HEK293 (cell line): ENCODE results near the gene TMTC1.
A peak's percentile ranks its signal among the peaks of the same experiment; 100 is the strongest.

Experiments used
- CTCF ChIP-seq: fragments of 450-650 bp; formaldehyde crosslinking; IDR thresholded peaks from 2 replicates; pipeline ENCODE4 v1.5.1; 2016; ENCODE audit warnings: missing biosample characterization, missing genetic modification characterization
- INSM2 ChIP-seq: fragments of 450-650 bp; formaldehyde crosslinking; IDR thresholded peaks from 2 replicates; pipeline ENCODE4 v1.5.1; 2016; ENCODE audit warnings: missing biosample characterization, missing genetic modification characterization
- PATZ1 ChIP-seq: fragments of 450-650 bp; formaldehyde crosslinking; IDR thresholded peaks from 2 replicates; pipeline ENCODE4 v1.5.1; 2016; ENCODE audit warnings: missing biosample characterization, missing genetic modification characterization
- PRDM4 ChIP-seq: fragments of 450-650 bp; formaldehyde crosslinking; IDR thresholded peaks from 2 replicates; pipeline ENCODE4 v1.5.1; 2017; ENCODE audit warnings: missing biosample characterization, missing genetic modification characterization
- TSHZ1 ChIP-seq: fragments of 450-650 bp; formaldehyde crosslinking; IDR thresholded peaks from 2 replicates; pipeline ENCODE4 v1.5.1; 2016; ENCODE audit warnings: missing biosample characterization, missing genetic modification characterization, borderline replicate concordance
- WT1 ChIP-seq: fragments of 450-650 bp; formaldehyde crosslinking; IDR thresholded peaks from 2 replicates; pipeline ENCODE4 v1.5.1; 2016; ENCODE audit warnings: missing biosample characterization, missing genetic modification characterization
- ZBTB49 ChIP-seq: fragments of 450-650 bp; formaldehyde crosslinking; IDR thresholded peaks from 2 replicates; pipeline ENCODE4 v1.5.1; 2016; ENCODE audit warnings: missing biosample characterization, missing genetic modification characterization, low read depth
- ZBTB7A ChIP-seq: fragments of 450-650 bp; formaldehyde crosslinking; IDR thresholded peaks from 2 replicates; pipeline ENCODE4 v1.5.1; 2016; ENCODE audit warnings: low read depth, missing biosample characterization, missing genetic modification characterization
- ZNF23 ChIP-seq: fragments of 450-650 bp; formaldehyde crosslinking; IDR thresholded peaks from 2 replicates; pipeline ENCODE4 v1.5.1; 2016; ENCODE audit warnings: missing biosample characterization, missing genetic modification characterization, borderline replicate concordance
- ZNF24 ChIP-seq: fragments of 450-650 bp; formaldehyde crosslinking; IDR thresholded peaks from 2 replicates; pipeline ENCODE4 v1.5.1; 2016; ENCODE audit warnings: missing biosample characterization, missing genetic modification characterization
- ZNF37A ChIP-seq: fragments of 450-650 bp; IDR thresholded peaks from 2 replicates; pipeline ENCODE4 v1.5.1; 2018; ENCODE audit warnings: missing biosample characterization, missing genetic modification characterization
- ZNF48 ChIP-seq: fragments of 450-650 bp; formaldehyde crosslinking; IDR thresholded peaks from 2 replicates; pipeline ENCODE4 v1.5.1; 2016; ENCODE audit warnings: missing biosample characterization, missing genetic modification characterization
- ZNF560 ChIP-seq: fragments of 450-650 bp; formaldehyde crosslinking; IDR thresholded peaks from 2 replicates; pipeline ENCODE4 v1.5.1; 2017; ENCODE audit warnings: missing biosample characterization, missing genetic modification characterization, borderline replicate concordance
- ZNF629 ChIP-seq: fragments of 450-650 bp; formaldehyde crosslinking; IDR thresholded peaks from 2 replicates; pipeline ENCODE4 v1.5.1; 2017; ENCODE audit warnings: missing biosample characterization, missing genetic modification characterization
- ZNF677 ChIP-seq: fragments of 450-650 bp; IDR thresholded peaks from 2 replicates; pipeline ENCODE4 v1.5.0; 2018; ENCODE audit warnings: missing biosample characterization, mild to moderate bottlenecking, missing genetic modification characterization, moderate library complexity
- TF ChIP-seq, protein P1 (sequence below): fragments of 450-650 bp; formaldehyde crosslinking; IDR thresholded peaks from 2 replicates; pipeline ENCODE4 v1.5.1; 2016; ENCODE audit warnings: missing biosample characterization, missing genetic modification characterization, low read depth
- TF ChIP-seq, protein P2 (sequence below): fragments of 450-650 bp; formaldehyde crosslinking; IDR thresholded peaks from 2 replicates; pipeline ENCODE4 v1.5.1; 2016; ENCODE audit warnings: missing biosample characterization, missing genetic modification characterization
- TF ChIP-seq, protein P3 (sequence below): IDR thresholded peaks from 2 replicates; pipeline ENCODE4 v1.6.1; 2011; ENCODE audit warnings: mild to moderate bottlenecking, low read depth, low read length, borderline replicate concordance

Gene TMTC1

GRCh38 chr12:29754235-29755189 is 29.2 kb downstream of the TMTC1 start (continued):
- TF ChIP-seq ZBTB49 (tag by site-specific recombination): 0 out of 2 replicates have a peak, but pooled peaks have one; percentile 64
- TF ChIP-seq ZBTB7A (tag by site-specific recombination): no peak
- TF ChIP-seq, protein P1, sequence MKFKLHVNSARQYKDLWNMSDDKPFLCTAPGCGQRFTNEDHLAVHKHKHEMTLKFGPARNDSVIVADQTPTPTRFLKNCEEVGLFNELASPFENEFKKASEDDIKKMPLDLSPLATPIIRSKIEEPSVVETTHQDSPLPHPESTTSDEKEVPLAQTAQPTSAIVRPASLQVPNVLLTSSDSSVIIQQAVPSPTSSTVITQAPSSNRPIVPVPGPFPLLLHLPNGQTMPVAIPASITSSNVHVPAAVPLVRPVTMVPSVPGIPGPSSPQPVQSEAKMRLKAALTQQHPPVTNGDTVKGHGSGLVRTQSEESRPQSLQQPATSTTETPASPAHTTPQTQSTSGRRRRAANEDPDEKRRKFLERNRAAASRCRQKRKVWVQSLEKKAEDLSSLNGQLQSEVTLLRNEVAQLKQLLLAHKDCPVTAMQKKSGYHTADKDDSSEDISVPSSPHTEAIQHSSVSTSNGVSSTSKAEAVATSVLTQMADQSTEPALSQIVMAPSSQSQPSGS (tag by site-specific recombination): no peak
- TF ChIP-seq ZNF24: 0 out of 2 replicates have a peak, but pooled peaks have one; percentile 45
- 0 out of 2 replicates have a peak, but pooled peaks have one; percentile 9 for TF ChIP-seq ZNF37A (tag by site-specific recombination)
- no peak for TF ChIP-seq PATZ1
- no peak for TF ChIP-seq ZNF48 (tag by site-specific recombination)
- 0 out of 2 replicates have a peak, but pooled peaks have one; percentile 39 for TF ChIP-seq TSHZ1 (tag by site-specific recombination)
- TF ChIP-seq ZNF23 (tag by site-specific recombination): no peak
- TF ChIP-seq, protein P2, sequence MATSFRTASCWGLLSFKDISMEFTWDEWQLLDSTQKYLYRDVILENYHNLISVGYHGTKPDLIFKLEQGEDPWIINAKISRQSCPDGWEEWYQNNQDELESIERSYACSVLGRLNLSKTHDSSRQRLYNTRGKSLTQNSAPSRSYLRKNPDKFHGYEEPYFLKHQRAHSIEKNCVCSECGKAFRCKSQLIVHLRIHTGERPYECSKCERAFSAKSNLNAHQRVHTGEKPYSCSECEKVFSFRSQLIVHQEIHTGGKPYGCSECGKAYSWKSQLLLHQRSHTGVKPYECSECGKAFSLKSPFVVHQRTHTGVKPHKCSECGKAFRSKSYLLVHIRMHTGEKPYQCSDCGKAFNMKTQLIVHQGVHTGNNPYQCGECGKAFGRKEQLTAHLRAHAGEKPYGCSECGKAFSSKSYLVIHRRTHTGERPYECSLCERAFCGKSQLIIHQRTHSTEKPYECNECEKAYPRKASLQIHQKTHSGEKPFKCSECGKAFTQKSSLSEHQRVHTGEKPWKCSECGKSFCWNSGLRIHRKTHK (tag by site-specific recombination): no peak
- no peak for TF ChIP-seq ZNF677 (tag by site-specific recombination)
- TF ChIP-seq ZNF629 (tag by site-specific recombination): peak; percentile 55
- TF ChIP-seq CTCF: no peak
- TF ChIP-seq INSM2 (tag by site-specific recombination): 0 out of 2 replicates have a peak, but pooled peaks have one; percentile 30
- TF ChIP-seq, protein P3, sequence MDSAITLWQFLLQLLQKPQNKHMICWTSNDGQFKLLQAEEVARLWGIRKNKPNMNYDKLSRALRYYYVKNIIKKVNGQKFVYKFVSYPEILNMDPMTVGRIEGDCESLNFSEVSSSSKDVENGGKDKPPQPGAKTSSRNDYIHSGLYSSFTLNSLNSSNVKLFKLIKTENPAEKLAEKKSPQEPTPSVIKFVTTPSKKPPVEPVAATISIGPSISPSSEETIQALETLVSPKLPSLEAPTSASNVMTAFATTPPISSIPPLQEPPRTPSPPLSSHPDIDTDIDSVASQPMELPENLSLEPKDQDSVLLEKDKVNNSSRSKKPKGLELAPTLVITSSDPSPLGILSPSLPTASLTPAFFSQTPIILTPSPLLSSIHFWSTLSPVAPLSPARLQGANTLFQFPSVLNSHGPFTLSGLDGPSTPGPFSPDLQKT: no peak
- TF ChIP-seq PRDM4 (tag by site-specific recombination): peak; percentile 79; the same call in 1 of the 2 replicates
- no peak for TF ChIP-seq WT1 (tag by site-specific recombination)
- TF ChIP-seq ZNF560 (tag by site-specific recombination): no peak
